ENCODE results near the gene NUAK1.

The NUAK1 gene

GRCh38 chr12:106066051-106066705, 72.6 kb downstream of the NUAK1 start:
- H3K4me3 ChIP-seq (ENCODE audit: low read depth, low read length) = no peak overlapping the region
- TF ChIP-seq, protein P1, sequence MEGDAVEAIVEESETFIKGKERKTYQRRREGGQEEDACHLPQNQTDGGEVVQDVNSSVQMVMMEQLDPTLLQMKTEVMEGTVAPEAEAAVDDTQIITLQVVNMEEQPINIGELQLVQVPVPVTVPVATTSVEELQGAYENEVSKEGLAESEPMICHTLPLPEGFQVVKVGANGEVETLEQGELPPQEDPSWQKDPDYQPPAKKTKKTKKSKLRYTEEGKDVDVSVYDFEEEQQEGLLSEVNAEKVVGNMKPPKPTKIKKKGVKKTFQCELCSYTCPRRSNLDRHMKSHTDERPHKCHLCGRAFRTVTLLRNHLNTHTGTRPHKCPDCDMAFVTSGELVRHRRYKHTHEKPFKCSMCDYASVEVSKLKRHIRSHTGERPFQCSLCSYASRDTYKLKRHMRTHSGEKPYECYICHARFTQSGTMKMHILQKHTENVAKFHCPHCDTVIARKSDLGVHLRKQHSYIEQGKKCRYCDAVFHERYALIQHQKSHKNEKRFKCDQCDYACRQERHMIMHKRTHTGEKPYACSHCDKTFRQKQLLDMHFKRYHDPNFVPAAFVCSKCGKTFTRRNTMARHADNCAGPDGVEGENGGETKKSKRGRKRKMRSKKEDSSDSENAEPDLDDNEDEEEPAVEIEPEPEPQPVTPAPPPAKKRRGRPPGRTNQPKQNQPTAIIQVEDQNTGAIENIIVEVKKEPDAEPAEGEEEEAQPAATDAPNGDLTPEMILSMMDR (IDR thresholded peaks at IDR 0.05; ENCODE audit: insufficient read depth, low read depth, low read length, missing control alignments) = no peak
- DNase-seq (ENCODE audit: low read depth) = no peak

DNA sequence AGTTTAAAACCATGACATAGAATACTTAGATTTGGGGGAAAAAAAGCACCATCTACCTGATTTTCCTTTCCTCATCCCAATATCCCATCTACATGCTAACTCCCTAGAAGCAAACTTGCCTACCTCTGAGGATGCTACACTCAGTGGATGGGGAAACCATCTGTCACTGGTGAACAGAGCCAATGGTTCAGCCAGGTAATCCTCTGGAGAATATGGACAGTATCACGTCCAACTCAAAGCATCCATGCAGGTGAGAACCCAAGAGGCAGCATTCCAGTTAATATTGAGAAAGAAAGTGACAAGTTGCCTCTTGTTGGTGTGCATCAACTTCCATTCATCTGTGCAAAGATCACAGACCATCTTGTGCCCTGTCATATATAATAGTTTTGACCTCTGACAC, 73.2 kb downstream of the NUAK1 start:
- DNase-seq (ENCODE audit: low read depth) = no peak
- TF ChIP-seq, protein P1 (IDR thresholded peaks at IDR 0.05; ENCODE audit: insufficient read depth, low read depth, low read length, missing control alignments) = no peak
- no peak overlapping the region for H3K4me3 ChIP-seq (ENCODE audit: low read depth, low read length)

- TF ChIP-seq, protein P1 (IDR thresholded peaks at IDR 0.05; ENCODE audit: insufficient read depth, low read depth, low read length, missing control alignments) = no peak
- no peak for DNase-seq (ENCODE audit: low read depth)
- no peak overlapping the region for H3K4me3 ChIP-seq (ENCODE audit: low read depth, low read length)
These were observed 74.1 kb downstream of the NUAK1 start for GRCh38 chr12:106064721-106065021.

GRCh38 chr12:106063826-106064720, 74.7 kb downstream of the NUAK1 start:
- TF ChIP-seq, protein P1 (IDR thresholded peaks at IDR 0.05; ENCODE audit: insufficient read depth, low read depth, low read length, missing control alignments) = no peak
- no peak for DNase-seq (ENCODE audit: low read depth)
- no peak overlapping the region for H3K4me3 ChIP-seq (ENCODE audit: low read depth, low read length)

DNA sequence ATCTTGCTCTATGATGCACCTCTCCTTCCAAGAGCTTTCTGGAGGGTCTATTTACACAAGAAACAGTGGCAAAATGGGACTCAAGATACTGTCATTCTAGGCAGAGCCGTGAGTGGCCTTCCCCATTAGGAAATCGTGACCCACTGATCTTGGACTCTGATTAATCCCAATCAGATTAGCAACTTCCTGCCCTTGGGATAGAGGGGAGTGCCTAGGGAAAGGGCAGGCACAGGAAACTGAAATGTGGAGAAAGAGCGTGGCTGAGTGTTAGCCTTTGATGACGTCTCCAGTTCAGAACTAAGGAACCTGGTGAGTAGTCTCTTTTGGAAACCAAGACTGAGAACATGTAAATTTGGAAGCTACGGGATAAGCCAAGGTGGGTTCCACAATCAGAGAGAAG, 76.1 kb downstream of the NUAK1 start:
- TF ChIP-seq, protein P1 (IDR thresholded peaks at IDR 0.05; ENCODE audit: insufficient read depth, low read depth, low read length, missing control alignments) = no peak
- H3K4me3 ChIP-seq (ENCODE audit: low read depth, low read length) = no peak overlapping the region
- DNase-seq (ENCODE audit: low read depth) = no peak

DNA sequence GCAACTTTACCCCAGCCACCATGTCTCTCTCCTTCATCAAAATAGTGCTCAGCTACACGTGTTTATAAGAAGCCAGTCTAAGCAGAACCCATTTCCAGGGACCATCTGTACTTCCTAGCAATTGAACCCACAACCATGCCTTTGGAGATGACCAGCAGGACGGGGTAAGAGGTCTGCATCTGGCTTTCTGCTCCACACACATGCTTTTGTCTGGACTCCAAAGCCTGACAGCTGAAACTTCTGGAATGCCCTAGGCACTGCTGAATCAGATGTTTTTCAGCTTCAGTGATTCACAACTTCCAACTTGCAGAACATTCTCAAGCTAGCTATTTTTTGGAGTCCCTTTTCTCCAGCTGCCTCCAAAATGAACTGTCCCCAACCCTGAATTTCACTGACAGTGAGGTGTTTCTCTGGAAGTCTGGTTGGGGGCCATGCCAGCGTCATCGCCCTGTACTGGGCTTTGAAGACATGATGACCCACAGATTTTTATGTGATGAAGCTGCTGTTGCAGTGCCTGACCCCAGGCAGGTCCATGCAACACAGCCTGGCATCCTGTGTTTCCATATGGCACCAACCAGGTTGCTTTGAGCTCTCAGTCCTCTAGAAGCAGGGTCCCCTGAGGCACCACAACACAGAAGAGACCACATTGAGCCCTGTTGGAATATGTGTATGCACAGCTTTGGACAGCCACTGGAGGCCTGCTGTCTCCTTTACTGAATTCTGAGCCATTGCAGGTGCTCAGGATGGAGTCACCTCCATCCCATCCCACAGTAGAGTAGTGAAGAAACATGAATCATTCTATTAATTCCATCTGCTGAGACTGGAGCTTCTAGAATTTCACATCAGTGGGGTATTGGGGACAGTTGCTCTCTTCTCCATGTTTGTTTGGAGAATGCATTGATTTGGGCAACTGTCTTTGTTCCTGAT, 80.2 kb downstream of the NUAK1 start:
- no peak for DNase-seq (ENCODE audit: low read depth)

More for the DNA sequence above, 80.2 kb downstream of the NUAK1 start:
- TF ChIP-seq, protein P1 (IDR thresholded peaks at IDR 0.05; ENCODE audit: insufficient read depth, low read depth, low read length, missing control alignments) = no peak
- no peak overlapping the region for H3K4me3 ChIP-seq (ENCODE audit: low read depth, low read length)

All from GM12865 (cell line).